Thoracic aorta (tissue), 2 donors: ENCODE results near the gene RUNX1. TPM values are rescaled to one million over a fixed set of nuclear protein-coding genes. Genes with fewer than 3 reads are reported as not detected.

Experiments used
- ATAC-seq: fragments of 150-250 bp; one replicate; pipeline ENCODE4 v1.8.0; 2017; ENCODE audit warnings: low read depth; ENCODE audit not compliant: insufficient number of reproducible peaks, low FRiP score
- DNase-seq: peaks from one replicate; pipeline ENCODE4 v3.0.0-alpha.2; 2020; ENCODE audit warnings: low spot score
- H3K27ac ChIP-seq, 2 donors: fragments of 200-600 bp; sonication (generic); 1 replicate in 1 of 2; 2 replicates in 1 of 2; pipeline ENCODE4 v1.5.1; 2016; ENCODE audit warnings: mild to moderate bottlenecking in 2 of 2, moderate library complexity in 2 of 2
- H3K27me3 ChIP-seq: fragments of 200-600 bp; sonication (generic); replicated peaks from 2 replicates; pipeline ENCODE4 v1.6.0; 2016; ENCODE audit warnings: mild to moderate bottlenecking; ENCODE audit not compliant: insufficient read depth
- H3K36me3 ChIP-seq: fragments of 200-600 bp; sonication (generic); one replicate; pipeline ENCODE4 v1.5.1; 2016
- H3K4me1 ChIP-seq, 2 donors: fragments of 200-600 bp; sonication (generic); 1 replicate in 1 of 2; 2 replicates in 1 of 2; pipeline versions ENCODE4 v1.5.1 to v1.6.0; 2016; ENCODE audit warnings: low read depth in 2 of 2, mild to moderate bottlenecking in 1 of 2; ENCODE audit not compliant: control insufficient read depth in 1 of 2
- H3K4me3 ChIP-seq: fragments of 200-600 bp; sonication (generic); 2 replicates; pipeline ENCODE4 v1.5.1; 2016; ENCODE audit warnings: mild to moderate bottlenecking
- H3K9me3 ChIP-seq: fragments of 200-600 bp; sonication (generic); 2 replicates; pipeline ENCODE4 v1.5.1; 2016
- total RNA-seq, 2 donors: library from RNA; depleted of rRNA; stranded (reverse); fragments of >200 nt; gene quantifications; one replicate each; pipeline versions ENCODE4 v1.1.0 to v1.2.3, GENCODE V29; 2016
- TF ChIP-seq, protein P1 (sequence below): fragments of 200-600 bp; sonication (generic); IDR thresholded peaks from one replicate; pipeline ENCODE4 v1.5.1; 2019; ENCODE audit warnings: antibody characterized with exemption

The RUNX1 gene
- total RNA-seq, 2 donors from 2014 or later, result 47.4 to 64.7 TPM

DNA sequence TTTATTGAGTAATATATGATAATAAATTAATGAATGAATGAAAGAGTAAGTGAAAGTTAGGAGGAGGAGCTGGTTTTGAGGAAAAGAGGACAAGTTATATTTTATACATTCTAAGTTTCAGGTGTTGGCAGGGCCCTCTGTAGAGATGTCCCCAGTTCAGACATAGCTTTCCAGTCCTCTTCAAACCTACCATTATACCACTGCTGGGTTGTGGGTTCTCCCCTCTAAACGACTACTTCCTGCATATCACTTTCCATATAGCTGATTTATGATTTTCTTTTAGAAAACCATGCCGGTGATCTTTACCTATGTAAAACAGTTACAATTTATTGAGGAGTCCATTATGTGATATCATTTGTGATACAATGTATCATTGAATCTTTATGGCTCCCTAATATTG lies 116.9 kb downstream of the RUNX1 start:
- Histone ChIP-seq H3K27me3 (no peaks in the 10 kb centered on the region), H3K36me3 (no peaks in the 10 kb centered on the region), H3K4me1 (no peaks in the 10 kb centered on the region), H3K9me3 (no peaks in the 10 kb centered on the region), H3K4me3 (no peak overlapping the region), H3K27ac (no peak overlapping the region)
- TF ChIP-seq, protein P1, sequence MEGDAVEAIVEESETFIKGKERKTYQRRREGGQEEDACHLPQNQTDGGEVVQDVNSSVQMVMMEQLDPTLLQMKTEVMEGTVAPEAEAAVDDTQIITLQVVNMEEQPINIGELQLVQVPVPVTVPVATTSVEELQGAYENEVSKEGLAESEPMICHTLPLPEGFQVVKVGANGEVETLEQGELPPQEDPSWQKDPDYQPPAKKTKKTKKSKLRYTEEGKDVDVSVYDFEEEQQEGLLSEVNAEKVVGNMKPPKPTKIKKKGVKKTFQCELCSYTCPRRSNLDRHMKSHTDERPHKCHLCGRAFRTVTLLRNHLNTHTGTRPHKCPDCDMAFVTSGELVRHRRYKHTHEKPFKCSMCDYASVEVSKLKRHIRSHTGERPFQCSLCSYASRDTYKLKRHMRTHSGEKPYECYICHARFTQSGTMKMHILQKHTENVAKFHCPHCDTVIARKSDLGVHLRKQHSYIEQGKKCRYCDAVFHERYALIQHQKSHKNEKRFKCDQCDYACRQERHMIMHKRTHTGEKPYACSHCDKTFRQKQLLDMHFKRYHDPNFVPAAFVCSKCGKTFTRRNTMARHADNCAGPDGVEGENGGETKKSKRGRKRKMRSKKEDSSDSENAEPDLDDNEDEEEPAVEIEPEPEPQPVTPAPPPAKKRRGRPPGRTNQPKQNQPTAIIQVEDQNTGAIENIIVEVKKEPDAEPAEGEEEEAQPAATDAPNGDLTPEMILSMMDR, result no peak
- no peak for DNase-seq
- no peak for ATAC-seq

DNA sequence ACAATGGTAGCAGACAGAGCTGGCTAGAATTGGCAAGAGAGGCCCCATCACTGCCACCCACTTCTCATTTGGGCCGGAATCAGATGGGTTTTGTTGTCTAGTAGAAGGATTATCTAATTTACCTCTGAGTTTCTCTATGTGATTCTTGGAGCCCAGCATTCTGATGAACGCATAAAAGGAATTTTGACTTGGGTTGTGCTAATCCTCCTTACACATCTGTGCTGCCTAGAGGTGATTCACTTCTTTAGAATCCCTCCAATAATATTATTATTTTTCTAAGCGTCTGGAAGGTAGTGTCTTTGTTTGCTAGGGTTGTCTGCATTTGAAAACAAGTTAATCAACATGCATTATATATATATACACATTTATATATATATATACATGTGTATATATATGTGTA lies 118.1 kb downstream of the RUNX1 start:
- no peaks in the 10 kb centered on the region for H3K4me1 ChIP-seq
- H3K27ac ChIP-seq, result no peak overlapping the region
- ATAC-seq (no peak), DNase-seq (no peak)
- no peaks in the 10 kb centered on the region for H3K9me3 ChIP-seq
- no peaks in the 10 kb centered on the region for H3K27me3 ChIP-seq
- TF ChIP-seq, protein P1, result no peak
- H3K36me3 ChIP-seq, result no peaks in the 10 kb centered on the region
- no peak overlapping the region for H3K4me3 ChIP-seq

DNA sequence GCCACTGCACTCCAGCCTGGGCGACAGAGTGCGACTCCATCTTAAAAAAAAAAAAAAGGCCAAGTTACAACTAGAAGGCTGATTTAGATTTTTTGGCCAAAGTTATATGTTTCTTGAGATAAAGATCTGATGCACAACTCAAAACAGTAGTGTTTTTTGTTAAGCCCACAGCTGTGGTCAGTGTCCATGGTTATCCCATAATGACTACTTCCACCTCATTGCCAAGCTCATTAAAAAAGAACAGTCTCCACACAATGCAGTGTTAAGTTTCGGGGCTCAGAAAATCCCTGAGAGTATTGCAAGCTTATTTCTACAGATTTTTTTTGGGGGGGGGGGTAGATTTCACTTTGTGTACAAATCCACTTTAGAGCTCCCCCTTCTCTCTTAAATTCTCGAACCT lies 120.5 kb downstream of the RUNX1 start:
- DNase-seq (no peak), ATAC-seq (no peak)
- TF ChIP-seq, protein P1, result no peak

DNA sequence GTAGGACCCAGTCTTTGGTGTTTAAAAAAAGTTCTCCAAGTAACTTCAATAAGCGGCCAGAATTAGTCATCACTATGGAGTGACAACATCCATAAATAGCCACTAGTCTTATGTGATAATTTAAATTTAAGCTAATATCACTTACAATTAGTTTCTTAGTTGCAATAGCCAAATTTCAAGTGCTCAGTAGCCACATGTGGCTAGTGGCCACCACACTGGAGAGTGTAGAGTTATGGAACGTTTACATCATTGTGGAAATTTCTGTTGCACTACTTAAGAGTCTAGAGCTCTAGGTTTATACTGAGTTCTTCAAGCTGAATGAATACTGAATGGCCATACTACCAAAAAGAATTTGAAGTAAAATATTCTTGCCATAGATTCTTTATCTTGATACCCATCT lies 121.1 kb downstream of the RUNX1 start:
- Histone ChIP-seq H3K27ac (no peak overlapping the region), H3K36me3 (no peaks in the 10 kb centered on the region), H3K27me3 (no peaks in the 10 kb centered on the region), H3K4me3 (no peak overlapping the region), H3K4me1 (no peaks in the 10 kb centered on the region), H3K9me3 (no peaks in the 10 kb centered on the region)
- TF ChIP-seq, protein P1, result no peak
- ATAC-seq (no peak), DNase-seq (no peak)

More for the DNA sequence above, 120.5 kb downstream of the RUNX1 start:
- Histone ChIP-seq H3K27me3 (no peaks in the 10 kb centered on the region), H3K9me3 (no peaks in the 10 kb centered on the region), H3K4me1 (no peaks in the 10 kb centered on the region), H3K4me3 (no peak overlapping the region), H3K36me3 (no peaks in the 10 kb centered on the region), H3K27ac (no peak overlapping the region)

DNA sequence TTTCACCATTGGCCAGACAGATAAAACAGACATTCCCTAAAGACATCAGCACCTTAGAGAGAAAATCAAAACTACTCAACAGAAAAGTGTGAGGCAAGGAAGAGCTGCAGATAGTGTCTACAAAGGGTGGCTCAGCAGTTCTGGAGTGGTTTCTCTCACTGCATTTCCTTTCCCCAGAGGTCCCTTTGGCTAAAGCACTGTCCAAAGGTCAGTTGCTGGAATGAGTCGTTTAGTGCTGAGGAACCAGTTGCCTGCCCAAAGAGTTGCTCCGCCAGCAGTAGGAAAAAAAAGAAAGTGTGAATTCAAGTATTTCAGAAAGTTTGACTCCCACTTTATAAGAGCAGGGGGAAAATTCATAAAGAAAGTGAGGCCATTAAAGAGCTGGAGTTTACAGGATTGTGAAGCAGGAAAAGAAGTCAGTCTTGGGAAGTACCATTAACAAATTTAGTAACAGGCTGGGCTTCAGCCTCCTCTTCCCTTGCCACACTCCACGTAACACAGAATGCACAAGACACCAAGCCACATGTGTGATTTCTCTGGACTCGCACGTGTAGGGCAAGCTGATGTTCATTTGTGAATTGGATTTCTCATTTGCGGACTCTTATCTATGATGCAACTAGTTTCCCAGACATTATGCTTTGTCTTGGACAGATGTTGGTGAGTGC lies 122.2 kb downstream of the RUNX1 start:
- Histone ChIP-seq H3K27me3 (no peaks in the 10 kb centered on the region), H3K4me3 (no peak overlapping the region), H3K9me3 (no peaks in the 10 kb centered on the region), H3K36me3 (no peaks in the 10 kb centered on the region), H3K27ac (no peak overlapping the region), H3K4me1 (no peaks in the 10 kb centered on the region)
- TF ChIP-seq, protein P1, result no peak
- ATAC-seq (no peak), DNase-seq (no peak)
